HG03571 (cell line): ENCODE measurements around the gene INPP4B.

Source experiments
- ATAC-seq: cut with Tn5 transposase; IDR thresholded peaks from one replicate; pipeline ENCODE4 v1.9.1; 2021; ENCODE audit not compliant: unreplicated experiment

The INPP4B gene

GRCh38 chr4:142493255-142494110, 352.6 kb downstream of the INPP4B start:
- ATAC-seq, result no peak

DNA sequence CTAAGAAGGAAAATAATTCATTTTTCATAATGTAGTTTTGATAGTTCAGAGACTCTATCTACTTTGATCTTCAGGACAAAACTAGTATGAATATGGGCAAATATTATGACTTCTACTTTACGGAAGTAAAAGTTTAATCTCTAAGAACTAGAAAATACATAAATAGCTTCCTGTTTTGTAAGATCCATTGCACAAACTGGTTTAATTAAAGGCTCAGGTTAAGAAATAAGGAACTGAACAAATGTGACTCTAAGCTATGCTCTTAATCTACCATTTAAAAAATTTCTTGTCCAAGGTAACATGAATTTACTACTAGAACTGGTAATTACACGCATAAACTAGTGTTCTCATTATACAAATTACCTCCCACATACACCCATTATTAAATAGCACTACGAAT, 360.6 kb downstream of the INPP4B start:
- ATAC-seq, result no peak

DNA sequence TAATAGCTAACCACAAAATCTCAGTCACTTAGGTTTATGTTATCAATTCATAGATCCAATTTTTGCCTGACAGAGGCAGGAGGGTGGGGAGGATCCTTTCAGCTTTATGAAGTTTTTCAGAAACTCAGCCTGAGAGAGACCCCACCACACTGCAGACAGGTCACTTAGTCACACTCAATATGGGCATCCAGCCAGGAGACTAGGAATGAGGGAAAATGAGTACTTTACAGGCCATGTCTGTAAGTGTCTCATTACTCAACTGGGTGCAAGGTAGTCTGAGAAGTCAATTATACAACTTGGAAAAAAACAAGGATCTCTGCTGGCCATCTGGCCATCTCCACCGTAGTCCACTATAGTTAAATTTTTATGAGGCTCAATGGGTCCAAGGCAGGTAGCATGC, 365.9 kb downstream of the INPP4B start:
- no peak for ATAC-seq

DNA sequence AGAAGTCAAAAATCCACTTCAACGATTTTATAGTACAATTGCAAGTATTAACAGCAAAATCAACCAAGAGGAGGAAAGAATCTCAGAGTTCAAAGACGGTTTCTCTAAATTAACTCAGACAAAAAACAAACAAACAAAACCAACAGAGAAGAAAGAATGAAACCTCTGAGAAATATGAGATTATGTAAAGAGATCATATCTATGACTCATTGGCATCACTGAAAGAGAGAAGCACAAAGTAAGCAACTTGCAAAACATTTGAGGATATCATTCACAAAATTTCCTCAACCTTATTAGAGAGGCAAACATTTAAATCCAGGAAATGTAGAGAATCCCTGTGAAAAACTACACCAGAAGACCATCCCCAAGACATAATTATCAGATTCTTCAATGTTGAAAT, 370.4 kb downstream of the INPP4B start:
- ATAC-seq, result no peak

- no peak for ATAC-seq
Measured at GRCh38 chr4:142474398-142475087, 371.6 kb downstream of the INPP4B start.

DNA sequence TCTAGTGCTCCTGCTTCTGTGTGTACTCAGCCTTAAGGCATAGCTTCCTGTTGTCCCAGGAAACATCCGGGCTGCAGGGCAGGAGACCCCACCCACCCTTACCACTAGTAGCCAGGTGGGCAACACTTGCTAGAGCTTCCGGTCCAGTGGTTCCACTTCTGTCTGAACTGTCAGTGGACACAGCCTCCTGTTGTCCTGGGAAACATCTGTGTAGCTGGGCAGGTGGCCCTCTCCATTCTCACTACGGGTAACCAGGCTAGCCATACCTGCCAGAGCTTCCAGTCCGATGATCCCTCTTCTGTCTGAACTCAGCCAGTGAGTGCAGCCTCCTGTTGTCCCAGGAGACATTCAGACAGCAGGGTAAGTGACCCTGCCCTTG, 372.2 kb downstream of the INPP4B start:
- no peak for ATAC-seq

DNA sequence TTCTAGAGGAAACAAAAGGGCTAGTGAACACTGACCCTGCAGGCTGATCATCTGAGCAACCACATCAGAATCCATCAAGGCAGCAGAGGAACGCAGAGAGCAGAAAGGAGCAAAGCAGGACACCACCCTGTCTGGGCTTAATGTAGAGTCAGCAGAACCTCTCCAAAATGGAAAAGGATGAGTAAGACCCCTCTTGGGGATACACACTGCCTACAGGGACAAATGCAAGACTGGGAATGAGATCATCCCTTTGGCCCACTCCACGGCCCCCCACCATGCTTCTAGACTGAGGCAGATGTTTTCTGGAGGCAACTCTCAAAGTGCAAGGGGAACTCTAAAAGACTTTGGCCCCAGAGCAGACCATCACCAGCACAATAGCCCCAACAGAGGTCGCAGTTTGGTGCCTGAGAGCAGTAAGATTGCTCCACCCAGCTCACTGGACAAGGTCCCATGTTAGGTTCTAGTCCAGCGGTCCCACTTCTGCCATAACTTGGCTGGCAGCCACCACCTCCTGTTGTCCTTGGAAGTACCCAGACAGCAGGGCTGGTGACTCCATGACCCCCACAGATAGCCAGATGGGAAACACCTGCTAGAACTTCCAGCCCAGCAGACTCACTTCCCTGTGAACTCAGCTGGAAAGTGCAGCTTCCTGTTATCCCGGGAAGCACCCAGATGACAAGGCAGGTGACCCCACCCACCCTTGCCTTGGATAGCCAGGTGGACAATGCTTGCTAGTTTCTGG, 372.7 kb downstream of the INPP4B start:
- no peak for ATAC-seq

DNA sequence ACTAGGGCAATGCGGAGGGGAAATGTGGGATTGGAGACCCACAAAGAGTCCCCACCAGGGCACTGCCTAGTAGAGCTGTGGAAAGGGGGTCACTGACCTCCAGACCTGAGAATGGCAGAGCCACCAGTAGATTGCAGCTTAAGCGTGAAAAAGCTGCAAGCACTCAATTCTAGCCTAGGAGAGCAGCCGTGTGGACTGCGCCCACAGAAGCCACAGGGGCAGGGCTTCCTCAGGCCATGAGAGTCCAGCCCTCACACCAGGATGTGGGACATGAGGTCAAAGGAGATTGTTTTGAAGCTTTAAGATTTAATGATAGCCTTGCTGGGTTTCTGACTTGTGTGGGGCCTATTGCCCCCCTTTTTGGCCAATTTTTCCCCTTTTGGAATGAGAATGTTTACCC, 379.0 kb downstream of the INPP4B start:
- no peak for ATAC-seq

DNA sequence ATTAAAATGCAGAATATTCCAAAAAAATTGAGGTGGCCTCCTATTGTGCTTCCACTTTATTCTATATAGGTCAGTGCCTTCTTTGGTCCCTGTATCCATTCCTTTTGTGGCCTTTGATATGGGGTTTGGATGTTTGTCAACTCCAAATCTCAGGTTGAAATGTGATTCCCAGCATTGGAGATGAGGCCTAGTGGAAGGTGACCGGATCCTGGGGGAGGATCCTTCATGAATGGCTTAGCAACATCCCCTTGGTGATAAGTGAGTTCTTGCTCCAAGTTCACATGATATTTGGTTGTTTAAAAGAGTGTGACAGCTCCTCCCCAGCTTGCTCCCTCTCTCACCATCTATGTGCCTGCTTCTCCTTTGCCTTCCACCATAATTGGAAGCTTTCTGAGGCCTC, 380.6 kb downstream of the INPP4B start:
- no peak for ATAC-seq

DNA sequence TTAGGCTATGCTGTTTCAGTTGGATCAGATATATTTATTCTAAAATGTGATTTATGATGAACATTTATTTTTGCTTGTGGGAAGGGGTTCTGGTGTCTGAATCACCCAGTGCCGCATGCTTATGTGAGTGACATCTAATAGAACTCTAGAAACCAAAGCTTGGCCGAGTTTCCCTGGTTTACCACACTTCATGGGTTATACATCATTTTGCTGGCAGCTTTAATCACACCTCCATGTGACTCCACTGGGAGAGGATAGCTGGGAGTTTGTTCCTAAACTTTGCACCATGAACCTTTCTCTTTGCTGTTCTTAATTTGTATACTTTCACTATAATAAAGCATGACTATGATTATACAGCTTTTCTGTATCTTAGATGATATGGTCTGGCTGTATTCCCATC, 382.9 kb downstream of the INPP4B start:
- ATAC-seq, result no peak

GRCh38 chr4:142452161-142452855, 393.8 kb downstream of the INPP4B start:
- no peak for ATAC-seq

DNA sequence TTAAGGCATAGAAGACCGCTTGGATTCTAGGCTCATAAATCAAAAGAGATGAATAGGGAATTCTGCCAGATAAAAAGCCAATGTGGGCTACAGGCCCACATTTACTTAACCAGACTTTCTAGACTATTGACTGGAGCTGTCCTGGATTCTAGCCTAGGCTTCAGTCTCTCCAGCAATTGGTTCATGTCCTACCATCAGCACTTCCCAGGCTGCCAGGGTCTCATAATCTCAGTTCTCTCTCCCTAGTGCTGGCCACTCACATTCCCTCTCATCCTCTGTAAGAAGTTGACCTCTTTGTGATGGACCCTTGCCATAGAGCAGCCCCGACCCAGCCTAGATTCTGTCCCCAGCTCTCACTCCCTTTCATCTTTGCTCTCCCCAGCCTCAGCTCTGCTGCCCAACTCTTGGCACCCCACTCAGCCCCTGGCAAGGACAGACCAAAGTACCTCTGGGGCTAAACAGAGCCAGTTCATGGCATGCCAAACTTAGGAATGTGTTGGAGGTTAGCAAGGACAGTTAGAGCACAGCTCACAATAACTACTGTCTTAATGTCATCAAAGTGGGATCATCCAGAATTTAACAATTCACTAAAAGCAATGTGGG, 396.2 kb downstream of the INPP4B start:
- ATAC-seq, result no peak

- ATAC-seq, result no peak
Measured at GRCh38 chr4:142447009-142447408, 399.1 kb downstream of the INPP4B start.

DNA sequence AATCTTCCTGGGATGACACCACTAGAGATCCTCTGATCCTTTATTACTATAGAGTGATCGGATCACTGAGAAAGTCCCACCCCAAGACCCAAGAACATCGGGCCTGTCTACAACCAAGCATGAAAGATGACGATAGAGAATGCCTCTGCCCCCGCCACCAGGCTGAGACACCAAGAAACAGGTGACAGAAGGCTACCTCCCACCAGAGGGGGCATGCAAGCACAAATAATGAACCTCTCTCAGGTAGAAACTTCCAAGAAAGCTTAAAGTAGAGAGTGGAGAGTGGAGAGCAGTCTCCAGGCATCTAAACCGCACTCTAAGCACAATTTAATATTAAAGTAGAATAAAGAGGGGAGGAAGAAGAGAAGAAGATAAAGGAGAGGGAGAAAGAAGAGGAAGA, 402.6 kb downstream of the INPP4B start:
- ATAC-seq, result no peak

DNA sequence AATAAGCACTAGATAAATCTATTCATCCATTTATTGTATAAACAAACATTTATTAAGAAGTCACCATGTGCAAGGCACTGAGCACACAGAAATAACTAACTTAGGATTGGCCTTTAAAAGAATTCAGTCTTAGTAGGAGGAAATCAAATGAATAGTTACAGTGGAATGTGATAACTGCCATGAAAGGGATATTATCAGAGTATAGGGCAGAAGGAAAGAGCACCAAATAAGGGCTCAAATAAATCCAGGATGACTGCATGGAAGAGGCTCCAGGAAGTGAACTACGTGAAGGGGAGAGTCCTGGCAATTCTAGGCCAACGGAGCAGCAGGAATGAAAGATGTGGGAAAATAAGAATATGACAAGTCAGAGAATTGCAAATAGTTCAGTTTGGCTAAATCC, 406.0 kb downstream of the INPP4B start:
- no peak for ATAC-seq

DNA sequence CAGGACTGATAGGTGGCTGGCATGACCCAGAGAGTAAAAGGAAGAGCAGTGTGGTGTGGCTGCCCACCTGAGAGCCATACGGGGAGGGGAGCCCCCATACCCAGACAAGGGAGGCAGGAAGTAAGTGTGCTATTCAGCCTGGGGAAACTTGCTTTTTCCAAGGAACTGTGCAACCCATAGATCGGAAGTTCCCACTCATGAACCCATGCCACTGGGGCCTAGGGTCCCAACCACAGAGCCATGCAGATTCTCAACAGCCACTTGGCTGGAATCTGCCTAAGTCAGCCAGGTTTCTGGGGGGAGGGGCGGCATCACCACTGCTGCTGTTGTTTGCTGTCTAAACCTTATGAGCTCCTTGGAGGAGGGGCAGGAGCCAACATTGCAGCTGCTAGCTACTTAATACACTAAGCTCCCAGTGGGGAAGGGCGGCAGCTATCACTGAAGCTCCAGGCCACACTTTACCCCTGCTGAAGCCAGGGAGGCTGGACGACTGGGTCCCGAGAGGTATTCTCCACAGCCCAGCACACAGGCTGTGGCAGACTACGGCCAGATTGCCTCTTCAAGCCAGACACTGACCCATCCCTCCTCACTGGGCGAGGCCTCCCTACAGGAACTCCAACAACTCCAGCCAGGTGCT, 410.4 kb downstream of the INPP4B start:
- ATAC-seq, result no peak

DNA sequence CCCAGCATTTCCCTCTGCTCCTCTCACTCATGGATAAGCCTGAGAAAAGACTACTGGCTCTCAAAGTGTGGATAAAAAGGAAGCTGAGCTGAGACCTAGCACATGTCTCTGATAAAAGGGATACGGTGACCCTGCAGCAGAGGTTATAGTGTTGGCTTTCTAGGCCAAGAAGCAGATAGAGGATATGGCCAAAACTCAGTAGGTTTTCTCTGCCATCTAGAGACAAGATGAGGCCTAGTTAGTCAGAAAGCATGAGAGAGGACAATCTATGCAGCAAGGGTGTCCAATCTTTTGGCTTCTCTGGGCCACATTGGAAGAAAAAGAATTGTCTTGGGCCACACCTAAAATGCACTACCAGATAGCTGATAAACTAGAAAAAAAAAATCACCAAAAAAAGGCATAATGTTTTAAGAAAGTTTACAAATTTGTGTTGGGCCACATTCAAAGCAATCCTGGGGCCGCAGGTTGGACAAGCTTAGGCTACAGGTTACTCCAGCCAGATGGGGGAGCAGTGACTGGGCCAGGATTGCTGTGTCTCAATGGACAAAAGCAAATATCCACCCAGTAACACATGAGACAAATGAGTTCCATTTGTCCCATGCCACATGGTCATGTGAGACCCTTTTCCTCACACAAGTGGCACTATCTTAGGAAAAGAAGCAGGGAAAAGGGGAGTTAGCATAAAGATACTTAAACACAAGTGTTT, 411.4 kb downstream of the INPP4B start:
- no peak for ATAC-seq

- no peak for ATAC-seq
Measured at GRCh38 chr4:142428715-142429114, 417.4 kb downstream of the INPP4B start.

DNA sequence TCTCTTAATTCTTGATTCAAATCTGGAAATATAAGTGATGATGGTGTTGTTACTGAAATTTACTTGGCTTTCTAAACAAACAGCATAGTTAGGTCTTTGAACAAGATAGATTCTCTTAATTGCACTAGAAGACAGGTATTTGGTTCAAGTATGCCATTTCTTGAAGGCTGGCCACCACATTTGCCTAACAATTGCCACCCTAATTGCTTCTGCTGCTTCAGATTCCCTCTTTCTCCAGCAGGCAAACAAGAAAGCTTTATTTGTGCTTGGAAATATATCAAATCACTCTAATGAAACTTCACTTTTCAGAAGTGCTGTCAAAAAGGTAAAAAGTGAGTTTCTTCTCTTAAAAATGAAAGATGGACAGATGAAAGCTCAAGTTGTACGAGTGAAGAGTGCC, 418.6 kb downstream of the INPP4B start:
- ATAC-seq, result no peak

- ATAC-seq, result no peak
Measured at GRCh38 chr4:142423861-142424260, 422.2 kb downstream of the INPP4B start.
